NK-92 (cell line): ENCODE measurements around the gene WEE1.
"Not testable (repeated sequence)": the region's sequence is repeated elsewhere in the genome, so short reads cannot be mapped to it uniquely, and the experiment has no call there.

Experiments
- DNase-seq: peaks from one replicate; lab custom pipeline; 2025; ENCODE audit not compliant: unreplicated experiment; lab: John Stamatoyannopoulos, UW

WEE1 gene

DNA sequence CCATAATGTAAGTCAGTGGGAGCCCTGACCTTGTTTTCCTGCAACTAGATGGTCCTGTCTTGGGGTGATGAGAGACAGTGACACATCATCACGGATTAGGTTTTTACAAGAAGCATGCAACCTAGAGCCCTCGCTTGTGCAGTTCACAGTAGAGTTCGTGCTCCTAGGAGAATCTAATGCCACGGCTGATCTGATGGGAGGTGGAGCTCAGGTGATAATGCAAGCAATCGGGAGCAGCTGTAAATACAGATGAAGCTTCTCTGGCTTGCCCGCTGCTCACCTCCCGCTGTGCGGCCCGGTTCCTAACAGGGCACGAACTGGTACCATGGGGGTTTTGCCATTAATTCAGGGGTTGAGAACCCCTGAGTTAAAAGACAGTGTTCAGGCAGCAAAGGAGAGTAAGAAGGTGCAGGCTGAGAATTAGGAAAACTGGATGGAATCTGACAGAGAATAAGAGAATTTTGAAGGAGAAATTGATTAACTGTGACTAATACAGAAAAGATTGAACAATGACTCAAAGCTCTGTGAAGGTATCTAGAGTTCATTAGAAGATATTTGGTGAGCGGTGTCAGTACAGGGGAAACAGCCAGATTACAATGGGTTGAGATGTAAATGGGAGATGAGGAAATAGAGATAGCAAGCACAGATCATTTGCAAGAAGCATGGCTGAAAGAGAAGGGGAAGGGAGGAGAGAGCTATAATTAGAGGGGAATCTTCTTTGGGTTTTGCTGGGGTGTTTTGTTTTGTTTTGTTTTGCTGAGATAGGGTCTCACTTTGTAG is 21.0 kb downstream of the WEE1 start:
- DNase-seq: no peak

DNA sequence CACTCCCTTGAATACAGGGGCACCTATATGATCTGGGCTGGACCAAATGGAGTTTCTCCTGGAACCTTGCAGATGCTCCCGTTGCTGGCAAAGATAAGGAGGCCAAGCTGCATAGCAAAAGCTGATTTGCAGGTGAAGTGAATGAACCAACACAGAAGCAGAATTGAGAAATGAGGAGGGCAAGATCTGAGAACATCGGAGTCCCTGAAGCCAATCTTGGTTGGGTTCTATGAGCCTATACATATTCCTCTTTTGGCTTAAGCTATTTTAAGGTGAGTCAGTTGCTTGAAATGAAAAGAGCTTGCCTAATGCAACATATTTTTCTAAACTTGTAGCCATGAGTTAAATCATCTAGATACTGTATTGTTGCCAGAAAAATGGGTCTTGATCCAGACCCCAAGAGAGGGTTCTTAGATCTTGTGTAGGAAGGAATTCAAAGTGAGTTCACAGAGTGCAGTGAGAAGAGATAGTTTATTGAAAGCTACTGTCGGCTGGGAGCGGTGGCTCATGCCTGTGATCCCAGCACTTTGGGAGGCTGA is 23.5 kb downstream of the WEE1 start:
- no peak for DNase-seq

DNA sequence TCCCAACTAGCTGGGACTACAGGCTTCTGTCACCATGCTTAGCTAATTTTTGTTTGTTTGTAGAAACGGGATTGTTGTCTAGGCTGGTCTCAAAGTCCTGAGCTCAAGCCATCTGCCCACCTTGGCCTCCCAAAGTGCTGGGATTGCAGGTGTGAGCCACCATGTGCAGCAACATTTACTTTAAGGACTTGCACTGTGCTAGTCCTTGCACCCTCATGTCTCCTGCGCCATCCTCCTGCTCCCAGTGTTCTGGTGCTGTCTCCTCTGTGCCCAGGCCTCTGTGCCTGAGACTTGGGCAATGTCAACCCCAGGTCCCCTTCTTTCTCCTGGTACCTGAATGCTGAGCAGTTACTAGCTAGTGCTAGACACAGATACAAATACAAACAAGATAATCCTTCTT is 26.7 kb downstream of the WEE1 start:
- DNase-seq: no peak

DNA sequence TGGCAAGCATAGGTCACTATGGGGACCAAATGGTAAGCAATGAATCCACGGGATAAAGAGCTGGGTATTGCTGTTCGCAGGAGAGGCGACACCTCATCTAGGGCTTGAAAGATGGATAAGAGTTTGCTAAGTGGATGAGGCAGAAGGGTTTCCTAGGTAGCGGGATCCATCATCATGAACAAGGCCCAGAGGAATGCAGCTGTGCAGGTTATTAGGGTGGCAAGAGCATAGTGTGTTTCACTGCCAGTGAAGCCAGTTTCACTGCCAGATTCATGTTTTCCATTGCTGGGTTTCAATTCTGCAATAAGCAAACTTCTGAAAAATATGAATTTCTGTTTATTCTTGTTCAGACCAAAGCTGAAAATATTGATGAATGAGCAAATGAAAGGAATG is 27.2 kb downstream of the WEE1 start:
- no peak for DNase-seq

DNA sequence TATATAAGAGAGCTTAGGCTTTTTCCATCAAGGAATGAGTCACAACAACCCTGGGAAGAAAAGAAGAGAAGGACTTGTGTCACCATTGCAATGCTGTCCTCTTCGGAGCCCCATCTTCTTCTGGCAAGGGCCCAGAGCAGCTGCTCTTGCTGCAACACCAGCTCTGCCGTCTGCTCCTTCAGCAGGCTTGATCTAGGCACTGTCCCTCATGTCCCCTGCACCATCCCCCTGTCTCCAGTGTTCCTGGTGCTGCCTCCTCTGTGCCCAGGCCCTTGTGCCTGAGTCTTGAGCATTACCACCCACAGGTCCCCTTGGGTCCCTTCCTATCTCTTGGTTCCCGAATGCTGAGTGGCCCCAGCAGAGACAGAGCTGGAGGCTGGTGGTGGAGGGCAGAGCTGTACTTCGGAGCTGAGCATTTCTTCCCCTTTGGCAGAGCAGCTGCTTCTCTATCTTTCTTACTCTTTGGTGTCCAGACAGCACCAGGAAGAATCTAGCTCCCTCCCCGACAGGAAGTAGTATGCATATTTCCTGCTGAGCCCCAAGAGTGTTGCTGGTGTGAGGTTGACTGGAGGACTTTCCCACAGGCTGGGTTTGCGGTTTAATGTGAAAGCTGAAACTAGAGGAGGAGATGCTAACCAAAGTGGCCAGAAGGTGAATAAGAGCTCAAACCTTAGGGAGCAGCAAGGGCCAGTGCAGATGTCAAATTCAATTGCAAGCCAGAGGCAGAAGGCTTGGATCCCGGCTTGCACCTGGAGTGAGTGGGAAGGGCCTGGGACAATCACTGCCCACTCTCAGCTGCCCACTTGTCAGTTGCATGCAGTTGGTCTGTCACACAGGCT is 27.8 kb downstream of the WEE1 start:
- no peak for DNase-seq

DNA sequence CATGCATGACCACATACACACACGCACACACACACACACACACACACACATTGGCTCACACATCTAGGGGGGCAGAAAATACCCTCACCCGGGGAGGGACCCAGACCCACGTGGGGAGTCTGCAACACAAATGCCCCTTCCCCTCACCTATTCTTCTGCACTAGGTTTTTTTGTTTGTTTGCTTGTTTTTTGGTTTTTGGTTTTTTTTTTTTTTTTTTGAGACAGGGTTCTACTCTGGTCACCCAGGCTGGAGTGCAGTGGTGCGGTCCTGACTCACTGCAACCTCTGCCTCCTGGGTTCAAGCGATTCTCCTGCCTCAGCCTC is 28.4 kb downstream of the WEE1 start:
- no peak for DNase-seq

DNA sequence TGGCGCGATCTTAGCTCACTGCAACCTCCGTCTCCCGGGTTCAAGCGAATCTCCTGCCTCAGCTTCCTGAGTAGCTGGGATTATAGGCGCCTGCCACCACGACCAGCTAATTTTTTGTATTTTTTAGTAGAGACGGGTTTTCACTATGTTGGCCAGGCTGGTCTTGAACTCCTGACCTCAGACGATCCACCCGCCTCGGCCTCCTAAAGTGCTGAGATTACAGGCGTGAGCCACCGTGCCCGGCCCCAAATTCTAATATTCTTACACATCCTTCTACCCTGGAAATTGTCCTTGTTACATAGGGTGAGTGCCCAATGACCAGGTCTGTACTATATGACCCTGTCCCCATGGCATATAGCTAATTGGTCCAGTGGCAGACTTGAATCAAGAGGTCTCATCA is 29.7 kb downstream of the WEE1 start:
- DNase-seq: not testable (repeated sequence)

DNA sequence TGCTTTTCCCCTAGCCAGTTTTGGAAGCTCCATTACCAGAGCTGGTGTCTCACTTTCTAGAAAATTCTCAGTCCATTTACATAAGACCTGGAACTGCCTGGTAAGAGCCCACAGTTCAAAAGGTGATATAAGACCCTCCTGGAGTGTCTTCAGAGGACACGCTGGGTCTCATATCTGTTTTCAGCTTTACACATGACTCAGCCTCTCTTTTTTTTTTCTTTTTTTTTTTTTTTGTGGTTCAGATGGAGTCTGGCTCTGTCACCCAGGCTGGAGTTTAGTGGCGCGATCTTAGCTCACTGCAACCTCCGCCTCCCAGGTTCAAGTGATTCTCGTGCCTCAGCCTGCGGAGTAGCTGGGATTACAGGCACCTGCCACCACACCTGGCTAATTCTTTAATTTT is 30.7 kb downstream of the WEE1 start:
- no peak for DNase-seq

DNA sequence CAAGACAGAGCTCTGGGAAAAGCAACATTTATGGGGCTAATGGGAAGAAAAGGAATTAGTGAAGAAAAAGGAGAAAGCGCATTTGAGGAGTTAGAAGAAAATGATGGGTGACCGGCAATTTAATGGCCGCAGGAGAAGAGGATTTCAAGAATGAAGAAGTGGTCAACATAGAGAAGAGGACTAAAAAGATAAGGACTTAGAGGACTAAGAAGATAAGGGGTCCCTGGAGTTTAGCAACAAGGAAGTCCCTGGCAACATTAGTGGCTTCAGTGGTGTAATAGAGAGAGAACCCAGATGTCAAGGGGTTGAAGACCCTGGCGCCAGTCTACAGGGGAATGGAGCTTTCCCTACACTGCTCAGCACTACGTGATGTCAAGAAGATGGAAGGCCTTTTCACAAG is 32.3 kb downstream of the WEE1 start:
- DNase-seq: no peak

DNA sequence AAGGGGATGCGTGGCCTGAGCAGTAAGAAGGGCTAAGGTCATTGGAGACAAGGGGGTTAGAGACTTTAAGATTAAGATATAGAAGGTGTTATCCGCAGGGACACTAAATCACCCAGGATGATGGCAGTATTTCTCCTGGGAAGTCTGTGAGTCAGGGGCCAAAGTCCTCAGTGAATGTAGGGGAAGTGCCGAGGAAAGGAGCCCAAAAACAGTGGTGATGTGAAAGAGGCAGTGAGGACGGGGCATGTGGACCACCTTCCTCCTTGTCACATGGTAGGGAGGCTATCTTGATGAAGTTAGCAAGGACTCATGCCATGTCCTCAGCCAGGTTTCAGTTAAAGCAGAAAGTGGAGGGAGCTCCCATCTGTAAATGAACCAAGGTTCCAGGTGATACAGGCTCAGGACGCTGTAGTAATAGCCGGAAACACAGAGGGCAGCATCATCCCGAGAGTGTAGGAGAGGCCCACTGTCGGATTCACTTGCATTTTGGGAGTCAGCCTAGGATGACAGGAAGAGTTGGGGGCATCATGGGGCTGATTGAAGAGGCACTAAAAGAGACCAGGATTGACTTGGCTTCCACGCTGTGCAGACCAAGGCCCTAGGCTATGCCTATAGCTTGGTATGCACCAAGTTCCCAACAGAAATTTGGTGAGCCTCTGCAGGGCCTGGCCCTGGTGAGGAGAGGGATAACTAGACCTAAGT is 33.5 kb downstream of the WEE1 start:
- no peak for DNase-seq

DNA sequence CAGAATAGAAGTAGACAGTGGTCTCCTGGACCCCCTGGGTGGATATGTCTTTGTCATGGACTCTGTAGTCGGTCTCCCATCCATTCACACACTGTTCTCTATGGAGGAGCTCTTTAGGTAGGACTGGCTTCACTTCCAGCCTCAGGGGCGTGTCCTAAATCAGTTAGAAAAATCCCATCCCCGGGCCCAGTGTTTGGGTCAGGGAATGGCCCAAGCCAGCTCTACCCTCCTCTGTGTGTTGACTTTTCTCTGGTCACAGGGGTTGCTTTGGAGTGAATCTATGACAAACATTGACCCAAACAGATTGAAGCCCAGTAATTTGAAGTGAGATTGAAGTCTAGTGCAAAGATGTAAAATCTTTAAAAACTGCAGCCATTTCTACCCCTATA is 34.0 kb downstream of the WEE1 start:
- no peak for DNase-seq

DNA sequence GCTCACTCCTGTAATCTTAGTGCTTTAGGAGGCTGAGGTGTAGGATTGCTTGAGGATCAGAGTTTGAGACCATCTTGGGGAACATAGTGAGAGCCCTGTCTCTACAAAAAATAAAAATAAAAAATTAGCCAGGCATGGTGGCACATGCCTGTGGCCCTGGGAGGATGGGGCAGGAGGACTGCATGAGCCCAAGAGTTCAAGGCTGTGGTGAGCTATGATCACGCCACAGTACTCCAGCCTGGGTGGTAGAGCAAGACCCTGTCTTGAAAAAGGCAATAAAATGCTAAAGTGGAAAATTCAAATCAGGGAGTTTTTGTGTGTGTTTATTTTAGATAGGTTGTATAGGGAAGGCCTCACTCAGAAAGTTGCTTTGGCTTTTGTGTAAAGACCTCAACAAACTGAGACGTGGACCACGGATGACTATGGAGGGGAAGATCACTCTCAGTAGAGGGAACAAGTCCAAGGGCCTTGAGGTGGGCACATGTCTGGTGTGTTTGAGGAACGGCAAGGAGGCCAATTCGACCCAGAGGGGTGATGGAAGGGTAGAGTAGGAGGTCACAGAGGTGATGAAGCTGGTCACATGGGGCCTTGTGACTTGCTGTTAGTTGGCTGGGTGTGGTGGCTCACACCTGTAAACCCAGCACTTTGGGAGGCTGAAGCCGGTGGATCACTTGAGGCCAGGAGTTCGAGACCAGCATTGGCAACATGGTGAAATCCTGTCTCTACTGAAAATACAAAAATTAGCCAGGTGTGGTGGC is 35.7 kb downstream of the WEE1 start:
- no peak for DNase-seq

DNA sequence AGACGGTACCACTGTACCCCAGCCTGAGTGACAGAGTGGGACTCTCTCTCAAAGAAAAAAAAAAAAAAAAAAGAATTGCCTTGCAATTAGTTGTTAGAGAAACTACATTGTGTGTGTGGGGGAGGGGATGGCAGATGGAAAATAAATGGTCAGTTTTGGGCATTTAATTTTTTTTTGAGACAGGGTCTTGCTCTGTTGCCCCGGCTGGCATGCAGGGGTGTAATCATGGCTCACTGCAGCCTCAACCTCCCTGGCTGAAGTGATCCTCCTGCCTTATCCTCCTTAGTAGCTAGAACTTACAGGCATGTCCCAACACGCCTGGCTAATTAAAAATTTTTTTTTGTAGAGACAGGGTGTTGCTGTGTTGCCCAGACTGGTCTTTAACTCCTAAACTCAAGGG is 36.4 kb downstream of the WEE1 start:
- DNase-seq: no peak

DNA sequence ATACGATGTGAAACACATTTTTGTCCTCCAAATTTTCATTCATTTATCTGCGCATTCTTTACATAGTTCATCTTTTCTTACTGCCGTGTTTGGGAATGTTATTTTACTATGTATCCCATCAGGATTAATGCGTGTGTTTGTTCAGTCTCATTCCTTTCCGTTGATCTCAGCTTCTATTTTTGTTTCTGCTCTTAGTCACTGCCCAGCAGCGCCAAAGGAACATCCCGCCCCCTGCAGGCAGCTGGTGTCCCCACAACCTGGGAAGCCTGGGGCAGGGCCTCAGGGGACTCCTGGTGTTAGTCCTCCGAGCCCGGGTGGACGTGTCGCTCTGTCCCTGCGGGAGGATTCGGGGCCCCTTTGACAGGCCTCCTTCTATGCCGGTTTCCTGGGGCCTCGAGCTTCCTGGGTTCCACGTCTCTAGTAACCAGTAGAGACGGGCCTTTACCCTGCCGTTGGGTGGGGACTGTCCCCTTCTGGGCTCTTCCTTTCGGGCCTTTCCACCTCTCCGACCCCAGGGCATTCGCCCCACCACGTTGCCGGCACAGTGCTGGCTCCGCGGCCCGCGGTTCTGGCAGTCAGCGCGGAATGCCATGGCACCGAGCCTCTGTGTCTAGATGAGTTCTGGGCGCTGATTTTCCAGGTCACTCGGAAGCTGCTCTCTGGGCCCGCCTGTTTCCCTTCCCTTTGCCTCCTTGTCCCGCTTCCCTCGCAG is 39.8 kb downstream of the WEE1 start:
- DNase-seq: no peak

DNA sequence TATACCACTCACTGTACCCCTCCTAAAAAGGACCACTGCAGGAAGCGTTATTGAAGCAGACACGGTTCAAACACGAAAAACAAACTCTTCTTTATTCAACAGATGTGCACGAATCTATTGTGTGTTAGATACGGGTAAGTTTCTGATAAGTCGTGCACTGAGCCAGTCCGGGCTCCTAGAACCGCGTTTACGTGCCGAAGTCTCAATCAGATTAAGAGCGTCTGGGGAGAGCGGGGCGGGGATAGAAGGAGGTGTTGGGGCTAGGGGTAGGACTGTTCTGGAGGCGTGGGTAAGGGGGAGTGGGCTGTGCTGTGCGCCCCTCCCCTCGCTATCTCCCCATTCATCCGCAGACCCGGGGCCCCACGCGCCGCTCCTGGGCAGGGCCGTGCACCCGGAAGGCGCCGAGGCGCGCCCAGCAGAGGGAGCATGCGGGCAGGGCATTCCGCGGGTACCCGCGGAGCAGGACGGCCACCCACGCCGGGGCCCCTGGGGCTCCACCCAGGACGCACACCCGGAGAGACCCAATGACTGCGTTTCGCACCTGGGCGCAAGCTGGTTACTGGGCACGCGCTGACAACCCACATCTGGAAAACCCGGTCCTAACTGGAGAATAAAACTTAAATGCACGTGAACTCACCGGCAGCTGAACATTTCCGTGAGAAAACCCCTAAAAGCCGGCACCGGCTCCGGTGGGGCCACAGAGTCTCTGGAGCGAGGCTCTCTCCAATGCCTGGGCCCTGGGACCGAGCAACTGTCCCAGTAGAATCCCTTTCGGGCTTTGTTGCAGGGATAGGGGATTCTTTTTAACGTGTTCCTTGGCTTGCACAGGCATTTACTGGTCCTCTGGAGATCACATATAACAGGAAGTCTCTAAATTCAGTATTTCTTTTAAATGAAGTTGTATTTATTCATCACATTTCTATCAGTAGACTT is 40.6 kb downstream of the WEE1 start:
- no peak for DNase-seq

DNA sequence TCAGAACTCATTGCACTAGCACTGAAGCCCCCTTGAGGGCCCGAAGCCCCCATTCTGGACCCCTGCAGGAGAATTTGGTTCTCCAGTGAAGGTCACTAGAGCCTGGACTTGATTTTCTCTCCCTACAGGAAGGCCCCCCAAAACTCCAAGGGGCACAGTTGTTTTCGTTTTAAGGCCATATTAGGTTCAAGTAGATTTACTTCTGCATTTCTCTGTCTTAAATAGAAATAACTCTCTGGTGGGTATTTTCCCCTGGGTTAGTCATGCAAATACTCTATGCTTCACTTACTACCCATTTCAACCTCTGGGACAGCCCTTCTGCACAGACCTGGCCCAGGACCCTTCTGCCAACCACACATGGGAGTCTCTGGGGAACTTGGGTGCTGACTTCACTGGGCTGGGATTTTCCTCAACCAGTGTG is 41.6 kb downstream of the WEE1 start:
- DNase-seq: no peak

DNA sequence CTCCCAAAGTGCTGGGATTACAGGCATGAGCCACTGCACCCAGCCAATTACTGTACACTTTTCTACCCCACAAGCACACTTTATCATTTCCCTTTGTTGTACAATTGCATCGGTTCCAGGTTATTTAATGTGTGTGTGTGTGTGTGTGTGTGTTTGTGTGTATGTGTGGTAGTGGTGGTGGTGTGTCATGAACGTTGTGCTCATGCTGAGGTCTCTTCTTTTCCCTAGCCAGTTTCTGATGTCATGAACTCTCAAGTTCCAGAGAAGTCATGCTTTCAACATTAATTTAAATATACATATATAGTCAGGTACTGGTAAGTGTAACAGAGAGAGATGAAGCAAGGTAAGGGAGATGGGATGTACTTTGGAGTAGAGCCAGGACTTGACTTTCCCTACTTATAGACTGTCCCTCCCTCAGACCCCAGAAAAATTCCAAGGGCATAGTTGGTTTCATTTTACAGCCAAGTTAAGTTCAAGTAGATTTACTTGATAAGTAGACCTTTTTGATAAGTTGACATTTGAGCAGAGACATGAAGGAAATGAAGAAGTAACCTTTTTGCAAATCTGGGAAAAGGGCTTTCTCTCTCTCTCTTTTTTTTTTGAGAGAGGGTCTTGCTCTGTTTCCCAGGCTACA is 42.7 kb downstream of the WEE1 start:
- no peak for DNase-seq

DNA sequence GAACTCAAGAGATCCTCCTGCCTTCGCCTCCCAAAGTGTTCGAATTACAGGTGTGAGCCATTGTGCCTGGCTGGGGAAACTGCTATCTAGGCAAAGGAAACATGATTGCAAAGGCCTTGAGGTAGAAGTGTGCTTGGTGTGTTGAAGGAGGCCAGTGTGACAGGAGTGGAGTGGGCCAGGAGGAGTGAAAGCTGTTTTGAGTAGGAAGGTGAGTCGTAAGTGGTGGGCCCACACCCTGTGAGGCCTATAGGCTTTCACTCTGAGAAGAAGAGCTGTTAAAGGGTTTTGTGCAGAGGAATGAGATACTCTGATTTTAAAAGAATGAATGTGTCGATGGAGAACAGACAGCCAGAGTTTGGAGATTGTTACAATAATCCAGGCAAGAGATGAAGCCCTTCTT is 43.4 kb downstream of the WEE1 start:
- no peak for DNase-seq

DNA sequence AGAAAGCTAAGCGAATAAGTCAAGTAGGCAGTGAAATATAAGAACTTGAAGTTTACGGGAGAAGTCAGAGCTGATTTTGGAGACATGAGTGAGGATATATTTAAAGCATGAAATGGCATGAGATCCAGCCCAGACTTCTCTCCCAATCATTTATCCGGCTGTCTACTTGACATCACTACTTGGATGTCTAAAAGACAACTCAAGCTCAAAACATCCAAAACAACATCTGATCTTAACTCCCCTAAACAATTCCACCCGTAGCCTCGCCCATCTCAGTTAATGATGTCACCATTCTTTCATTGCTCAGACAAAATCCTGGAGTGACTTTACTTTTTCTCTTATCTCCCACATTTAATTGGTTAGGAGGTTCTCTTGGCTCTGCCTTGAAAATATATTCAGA is 44.5 kb downstream of the WEE1 start:
- no peak for DNase-seq
